Epithelial cell of esophagus (primary cell): Measurements from ENCODE around the gene AZU1.
A peak's percentile ranks its signal among the peaks of the same experiment; 100 is the strongest.

Experiments
- DNase-seq: peaks from one replicate; pipeline ENCODE4 v3.0.0; 2010; ENCODE audit warnings: low read depth
- H3K4me3 ChIP-seq: 2 replicates; pipeline ENCODE4 v1.5.1; 2011; ENCODE audit warnings: mild to moderate bottlenecking, low read length, control low read depth
- CTCF ChIP-seq: IDR thresholded peaks from 2 replicates; pipeline ENCODE4 v1.5.1; 2011; ENCODE audit warnings: low read depth, mild to moderate bottlenecking, low read length, control low read depth, inconsistent platforms; ENCODE audit not compliant: insufficient read depth; ENCODE audit errors: missing control alignments

The AZU1 gene

DNA sequence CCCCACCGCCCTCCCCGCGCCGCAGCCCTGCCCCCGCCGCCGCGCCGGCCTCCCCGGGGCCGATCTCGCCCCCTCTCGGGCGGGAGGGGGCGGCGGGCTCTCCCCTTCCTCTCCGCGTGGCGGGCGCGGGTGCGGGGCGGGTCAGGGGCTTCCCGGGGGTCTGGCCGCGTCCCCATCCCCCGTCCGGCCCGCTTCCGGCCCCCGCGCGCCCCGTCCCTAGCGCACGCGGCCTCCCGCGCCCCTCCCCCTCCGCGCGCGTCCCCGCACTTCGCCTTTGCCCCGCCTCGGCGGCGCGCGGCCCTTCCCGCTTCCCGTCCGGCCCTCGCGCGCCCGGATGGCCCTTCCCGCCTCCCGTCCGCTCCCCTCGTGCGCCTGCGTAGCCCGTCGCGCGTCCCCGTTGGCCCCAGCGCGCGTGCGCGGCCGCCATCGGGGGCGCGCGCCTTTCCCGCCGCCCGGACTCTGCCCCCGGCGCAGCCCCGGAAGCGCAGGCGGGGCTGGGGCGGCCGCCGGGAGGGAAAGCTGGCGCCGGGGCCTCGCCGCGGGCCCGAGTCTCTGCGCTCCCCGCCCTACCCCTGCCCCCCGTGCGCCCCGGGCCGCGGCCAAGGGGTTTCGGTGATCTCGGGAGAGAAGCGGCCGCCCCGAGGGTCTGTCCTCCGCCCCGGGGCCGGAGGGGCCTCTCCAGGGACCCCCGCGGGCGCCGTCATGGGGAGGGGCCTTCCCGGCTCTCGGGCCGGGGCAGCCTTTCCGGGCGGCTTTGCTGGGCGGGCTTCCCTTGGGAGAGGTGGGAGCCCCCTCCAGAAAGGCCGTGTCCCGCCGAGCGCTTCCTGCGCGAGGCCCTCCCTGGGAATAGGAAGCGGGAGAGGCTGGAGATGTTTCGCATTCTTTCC lies 29.9 kb upstream of the AZU1 start:
- TF ChIP-seq CTCF = no peak
- peak; percentile 90 for DNase-seq
- peak overlapping the region; percentile 54 for H3K4me3 ChIP-seq

DNA sequence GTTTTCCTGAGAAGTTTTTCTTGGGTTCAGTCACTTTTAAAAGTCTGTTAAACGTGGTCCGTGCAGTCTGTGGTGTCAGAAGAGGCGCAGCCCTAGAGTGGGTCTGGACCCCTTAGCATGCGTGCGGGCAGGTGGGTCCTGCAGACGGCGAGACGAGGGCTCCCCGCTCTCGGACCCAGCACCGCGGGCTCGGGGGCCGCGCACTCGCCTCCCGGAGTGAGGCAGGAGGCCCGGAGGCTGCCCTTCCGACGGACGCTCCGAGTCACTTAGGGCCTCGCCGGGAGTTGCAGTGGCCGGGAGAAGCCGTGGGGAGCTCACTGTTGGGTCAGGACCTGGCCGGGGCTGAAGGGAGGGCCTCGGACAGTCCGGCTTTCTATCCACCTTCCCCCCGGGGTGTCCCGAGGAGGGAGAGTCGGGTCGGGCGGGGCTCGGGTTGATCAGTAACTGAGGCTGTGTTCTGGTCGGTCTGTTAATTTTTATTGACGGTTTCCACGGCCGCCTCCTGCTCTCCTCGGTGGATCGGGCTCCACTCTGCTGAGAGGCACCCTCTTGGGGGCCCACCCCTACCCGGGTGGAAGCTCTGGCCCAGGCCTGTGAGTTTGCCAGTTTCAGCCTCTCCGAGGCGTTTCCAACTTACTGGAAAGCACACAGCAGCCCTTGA lies 29.1 kb upstream of the AZU1 start:
- H3K4me3 ChIP-seq = peak overlapping the region; percentile 54
- TF ChIP-seq CTCF = no peak
- no peak for DNase-seq

DNA sequence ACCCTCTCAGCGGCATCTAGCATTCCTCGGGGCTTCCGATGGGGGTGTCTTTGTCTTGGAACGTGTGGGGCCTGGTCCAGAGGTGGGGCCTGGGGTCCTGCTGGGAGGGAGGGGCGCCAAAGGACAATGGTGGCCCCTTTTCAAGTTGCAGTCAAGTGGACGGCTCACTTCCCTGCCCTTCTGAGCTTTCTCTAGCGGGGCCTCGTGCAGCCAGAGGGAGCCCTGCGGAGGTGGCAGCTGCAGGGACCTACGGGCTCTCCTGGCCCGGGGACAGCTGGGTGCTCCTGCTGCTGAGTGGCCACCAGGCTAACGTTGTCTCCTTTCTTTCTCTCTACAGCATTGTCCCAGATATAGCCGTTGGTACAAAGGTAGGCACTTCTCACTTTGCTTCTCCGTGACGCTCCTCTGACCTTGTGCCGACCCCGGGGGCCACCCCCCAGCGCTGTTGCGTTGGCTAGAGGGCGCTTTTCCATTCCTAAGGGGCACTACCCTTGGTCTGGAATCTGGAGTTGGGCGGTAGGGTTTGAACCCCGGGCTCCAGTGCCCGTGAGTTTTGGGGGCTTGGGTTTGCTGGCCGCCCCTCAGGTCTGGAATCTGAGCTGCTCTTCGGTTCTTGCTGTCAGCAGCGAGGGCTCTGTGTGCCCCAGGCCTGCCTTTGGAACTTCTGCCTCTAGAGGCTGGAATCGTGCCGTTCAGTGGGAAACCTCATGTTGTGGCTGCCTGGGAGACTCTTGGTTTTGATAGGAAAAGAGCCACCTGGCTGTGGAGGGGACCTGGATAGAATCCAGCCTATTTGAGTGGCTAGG lies 28.4 kb upstream of the AZU1 start:
- TF ChIP-seq CTCF = peak; percentile 40
- peak overlapping the region; percentile 54 for H3K4me3 ChIP-seq
- DNase-seq = peak; percentile 47

DNA sequence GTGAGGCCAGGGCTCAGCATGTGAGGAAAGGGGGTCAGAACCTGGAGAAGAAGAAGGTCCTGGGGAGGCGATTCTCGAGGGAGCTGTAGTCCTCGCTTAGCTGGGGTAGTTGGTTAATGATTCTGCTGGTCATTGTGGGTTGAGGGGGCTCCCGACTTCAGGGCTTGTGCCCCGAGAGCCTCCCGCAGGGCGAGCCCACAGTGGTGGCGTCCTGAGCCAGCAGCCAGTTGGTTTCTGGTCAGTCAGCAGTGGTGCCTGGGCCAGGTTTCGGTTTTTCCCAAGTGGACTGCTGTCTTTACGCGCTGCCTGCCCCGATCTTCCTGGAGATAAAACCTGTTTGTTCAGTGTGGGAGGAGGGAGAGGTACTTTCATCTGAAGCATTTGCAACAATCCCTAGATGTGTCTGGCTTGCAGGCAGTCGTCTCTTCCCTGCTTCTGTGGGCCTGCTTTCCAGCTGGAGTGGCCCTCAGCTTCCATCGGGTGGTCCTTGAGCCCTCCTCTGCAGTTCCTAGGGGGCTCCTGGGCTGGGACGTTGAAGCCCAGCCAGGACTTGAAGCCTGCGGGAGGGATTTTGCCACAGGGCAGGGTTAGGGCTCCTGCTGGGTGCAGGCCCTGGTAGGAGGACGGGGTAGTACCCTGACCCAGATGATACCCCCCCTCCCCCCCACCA lies 27.1 kb upstream of the AZU1 start:
- H3K4me3 ChIP-seq = peak overlapping the region; percentile 54
- peak; percentile 85 for DNase-seq
- TF ChIP-seq CTCF = no peak

DNA sequence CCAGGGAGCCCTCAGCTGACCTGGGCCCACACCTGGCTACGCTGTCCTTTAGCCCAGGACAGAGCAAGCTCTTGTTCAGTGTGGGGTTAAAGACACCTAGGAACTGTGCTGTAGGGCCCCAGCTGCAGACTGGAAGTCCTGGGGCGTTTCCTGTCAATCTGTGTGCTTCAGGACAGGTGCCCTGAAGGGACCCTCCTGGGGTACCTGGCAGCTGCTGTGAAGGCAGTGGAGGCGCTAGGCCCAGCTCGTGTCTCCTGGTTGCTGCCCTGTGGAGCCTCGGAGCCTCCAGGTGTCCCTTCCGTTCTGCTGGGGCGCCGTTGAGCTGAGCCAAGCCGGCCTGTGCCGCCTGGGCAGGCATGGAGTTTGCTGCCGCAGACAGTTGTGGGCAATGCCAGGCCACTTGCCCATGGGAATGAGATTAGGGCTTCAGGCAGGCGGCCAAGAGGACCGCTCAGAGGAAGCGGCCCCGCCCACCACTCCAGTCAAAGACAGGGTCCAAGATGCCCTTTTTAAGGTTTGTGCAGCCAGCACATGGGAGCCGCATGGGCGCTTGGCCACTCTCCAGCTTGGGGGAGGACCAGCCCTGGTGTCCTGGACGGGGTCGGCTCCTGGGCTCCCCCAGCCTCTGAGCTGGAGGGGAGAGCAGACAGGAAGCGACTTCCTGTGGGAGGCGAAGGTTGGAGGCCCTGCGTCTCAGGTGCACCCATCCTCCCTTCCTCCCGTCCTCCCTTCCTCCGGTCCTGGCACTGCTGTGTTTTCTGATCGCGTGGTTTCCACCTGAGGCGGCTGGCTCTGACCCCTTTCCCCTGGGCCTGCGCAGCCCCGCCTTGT lies 26.4 kb upstream of the AZU1 start:
- H3K4me3 ChIP-seq = peak overlapping the region; percentile 54
- no peak for TF ChIP-seq CTCF
- DNase-seq = no peak
